Esophagus squamous epithelium (tissue), 5 donors: ENCODE measurements around the gene SLC17A5. TPM values are rescaled to one million over a fixed set of nuclear protein-coding genes. Genes with fewer than 3 reads are reported as not detected.

Experiments used
- DNase-seq: peaks from one replicate; lab custom pipeline; 2025; lab: John Stamatoyannopoulos, UW
- H3K27ac ChIP-seq, 4 donors: fragments of 200-600 bp; sonication (generic); one replicate each; pipeline ENCODE4 v1.5.1; 2016 to 2019; ENCODE audit warnings: mild to moderate bottlenecking in 1 of 4
- H3K27me3 ChIP-seq, 4 donors: fragments of 200-600 bp; sonication (generic); 1 replicate in 3 of 4; 2 replicates in 1 of 4; pipeline versions ENCODE4 v1.5.1 to v1.6.0; 2017 to 2021; ENCODE audit warnings: antibody characterized with exemption in 1 of 4
- H3K36me3 ChIP-seq, 3 donors: fragments of 200-600 bp; sonication (generic); one replicate each; pipeline ENCODE4 v1.5.1; 2016 to 2019
- H3K4me1 ChIP-seq, 3 donors: fragments of 200-600 bp; sonication (generic); one replicate each; pipeline ENCODE4 v1.5.1; 2017 to 2019
- H3K4me3 ChIP-seq, 4 donors: fragments of 200-600 bp; sonication (generic); 1 replicate in 3 of 4; 2 replicates in 1 of 4; pipeline ENCODE4 v1.5.1; 2016 to 2019; ENCODE audit warnings: mild to moderate bottlenecking in 2 of 4, moderate library complexity in 1 of 4
- H3K9me3 ChIP-seq, 3 donors: fragments of 200-600 bp; sonication (generic); one replicate each; pipeline ENCODE4 v1.5.1; 2016 to 2019
- CTCF ChIP-seq, 6 experiments: fragments of 450-650 bp in 4 of 6; fragments of 200-600 bp in 2 of 6; sonication (generic) in 2 of 6; IDR thresholded peaks; one replicate each; pipeline ENCODE4 v1.5.1; 2016 to 2019; ENCODE audit warnings: antibody characterized with exemption in 6 of 6, mild to moderate bottlenecking in 4 of 6, moderate library complexity in 4 of 6
- POLR2A ChIP-seq, 4 donors: fragments of 450-650 bp; IDR thresholded peaks; one replicate each; pipeline ENCODE4 v1.6.1; 2017; ENCODE audit warnings: antibody characterized with exemption in 4 of 4, mild to moderate bottlenecking in 4 of 4, moderate library complexity in 3 of 4
- WGBS, 2 donors: methylation state at CpG; one replicate each; pipeline ENCODE4 v1.1.5; 2018; 5-methylcytosine and 5-hydroxymethylcytosine counted together
- intact Hi-C: fragments of 100-400 bp; cut with DNase I; formaldehyde crosslinking; loops from one replicate; pipeline ENCODE4 v1.15.0; 2022
- total RNA-seq, 4 donors: library from RNA; depleted of rRNA; stranded (reverse); fragments of >200 nt; gene quantifications; one replicate each; pipeline ENCODE4 v1.1.0, GENCODE V29; 2016
- donor health status: DM: yes; HTN: yes; CAD: no.

Gene SLC17A5
- total RNA-seq, 4 donors from 2014 or later = 6.7 to 13.7 (median 9.9) TPM

GRCh38 chr6:73665686-73666319 is 12.0 kb upstream of the SLC17A5 start:
- H3K27ac ChIP-seq = no peak overlapping the region
- TF ChIP-seq CTCF (IDR thresholded peaks at IDR 0.05) (no peak), POLR2A (IDR thresholded peaks at IDR 0.05) (no peak)
- H3K4me1 ChIP-seq = peaks cover 0 to 7% (median 0%) of the 10 kb centered on the region in 3 donors
- H3K27me3 ChIP-seq = peaks cover 0 to 5% (median 0%) of the 10 kb centered on the region in 4 donors
- H3K4me3 ChIP-seq = no peak overlapping the region
- no peaks in the 10 kb centered on the region for H3K9me3 ChIP-seq
- H3K36me3 ChIP-seq = no peaks in the 10 kb centered on the region
- 42 to 50% methylated on average over 3 of the region's 3 CpGs for WGBS, 2 donors
- intact Hi-C loops = no loop called here
- no peak for DNase-seq

DNA sequence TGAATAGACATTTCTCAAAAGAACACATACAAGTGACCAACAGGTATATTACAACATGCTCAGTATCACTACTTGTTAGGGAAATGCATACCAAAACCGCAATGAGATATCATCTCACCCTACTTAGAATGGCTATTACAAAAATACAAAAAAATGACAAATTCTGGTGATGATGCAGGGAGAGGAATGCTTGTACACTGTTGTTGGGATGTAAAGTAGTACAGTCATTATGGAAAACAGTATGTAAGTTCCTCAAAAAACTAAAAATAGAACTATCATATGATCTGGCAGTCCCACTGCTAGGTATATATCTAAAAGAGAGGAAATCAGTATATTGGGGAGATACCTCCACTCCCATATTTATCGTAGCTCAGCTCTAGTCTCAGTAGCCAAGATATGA is 10.9 kb upstream of the SLC17A5 start:
- no peak for DNase-seq
- no peak overlapping the region for H3K27ac ChIP-seq
- WGBS, 2 donors = 90% methylated on average over 2 of the region's 2 CpGs

DNA sequence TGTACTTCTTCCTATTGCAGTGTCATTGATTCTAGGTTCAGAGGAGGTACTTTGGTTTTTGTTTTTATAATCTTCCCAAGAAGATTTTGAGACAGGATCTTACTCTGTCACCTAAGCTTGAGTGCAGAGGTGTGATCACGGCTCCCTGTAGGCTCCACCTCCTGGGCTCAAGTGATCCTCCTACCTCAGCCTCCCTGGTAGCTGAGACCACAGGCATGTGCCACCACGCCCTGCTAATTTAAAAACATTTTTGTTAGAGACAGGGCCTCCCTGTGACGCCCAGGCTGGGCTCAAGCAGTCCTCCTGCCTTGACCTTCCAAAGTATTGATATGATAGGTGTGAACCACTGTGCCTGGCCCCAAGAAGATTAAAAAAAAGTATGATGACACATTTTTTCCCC is 3.4 kb upstream of the SLC17A5 start:
- WGBS, 2 donors = 70 to 86% methylated on average over 3 of the region's 3 CpGs
- intact Hi-C loops = no loop called here

More for the DNA sequence above, 10.9 kb upstream of the SLC17A5 start:
- Histone ChIP-seq H3K36me3 (no peaks in the 10 kb centered on the region), H3K4me1 (peaks cover 0 to 7% (median 0%) of the 10 kb centered on the region in 3 donors), H3K9me3 (no peaks in the 10 kb centered on the region), H3K27me3 (peaks cover 0 to under 1% (median 0%) of the 10 kb centered on the region in 4 donors), H3K4me3 (no peak overlapping the region)
- TF ChIP-seq POLR2A (IDR thresholded peaks at IDR 0.05) = no peak
- no peak for TF ChIP-seq CTCF (IDR thresholded peaks at IDR 0.05)
- intact Hi-C loops = no loop called here

GRCh38 chr6:73656531-73657145 is 2.8 kb upstream of the SLC17A5 start:
- 82 to 92% methylated on average over 2 of the region's 2 CpGs for WGBS, 2 donors
- peaks cover 0 to 26% (median 9%) of the 10 kb centered on the region in 3 donors for H3K4me1 ChIP-seq
- intact Hi-C loops = no loop called here
- H3K9me3 ChIP-seq = no peaks in the 10 kb centered on the region
- TF ChIP-seq CTCF (IDR thresholded peaks at IDR 0.05) (no peak), POLR2A (IDR thresholded peaks at IDR 0.05) (no peak)
- H3K36me3 ChIP-seq = no peaks in the 10 kb centered on the region
- no peaks in the 10 kb centered on the region for H3K27me3 ChIP-seq
- DNase-seq = no peak
- no peak overlapping the region for H3K27ac ChIP-seq
- no peak overlapping the region for H3K4me3 ChIP-seq

More for the DNA sequence above, 3.4 kb upstream of the SLC17A5 start:
- DNase-seq = no peak
- Histone ChIP-seq H3K36me3 (no peaks in the 10 kb centered on the region), H3K4me1 (peaks cover 0 to 20% (median 9%) of the 10 kb centered on the region in 3 donors), H3K27me3 (no peaks in the 10 kb centered on the region), H3K27ac (no peak overlapping the region), H3K4me3 (no peak overlapping the region), H3K9me3 (no peaks in the 10 kb centered on the region)
- TF ChIP-seq CTCF (IDR thresholded peaks at IDR 0.05) (no peak), POLR2A (IDR thresholded peaks at IDR 0.05) (no peak)

- intact Hi-C loops = no loop called here
- no peak for TF ChIP-seq CTCF (IDR thresholded peaks at IDR 0.05)
- no peak for TF ChIP-seq POLR2A (IDR thresholded peaks at IDR 0.05)
- H3K27ac ChIP-seq = peak overlapping the region in 2 of 4 donors; percentile 95 to 99
- H3K4me1 ChIP-seq = peaks cover 0 to 27% (median 9%) of the 10 kb centered on the region in 3 donors
- peak overlapping the region in 2 of 4 donors; percentile 84 to 100 for H3K4me3 ChIP-seq
- DNase-seq = no peak
- no peaks in the 10 kb centered on the region for H3K9me3 ChIP-seq
- no peaks in the 10 kb centered on the region for H3K36me3 ChIP-seq
- no peaks in the 10 kb centered on the region for H3K27me3 ChIP-seq
- WGBS, 2 donors = 70 to 80% methylated on average over 1 to 2 of the region's 2 CpGs
Observed at GRCh38 chr6:73655341-73655917, 1.6 kb upstream of the SLC17A5 start.
